Fibroblast of skin of scalp (primary cell): Measurements from ENCODE around the gene LFNG.

Experiments used
- DNase-seq: peaks from one replicate; pipeline ENCODE4 v3.0.0-alpha.2; 2013

The LFNG gene

DNA sequence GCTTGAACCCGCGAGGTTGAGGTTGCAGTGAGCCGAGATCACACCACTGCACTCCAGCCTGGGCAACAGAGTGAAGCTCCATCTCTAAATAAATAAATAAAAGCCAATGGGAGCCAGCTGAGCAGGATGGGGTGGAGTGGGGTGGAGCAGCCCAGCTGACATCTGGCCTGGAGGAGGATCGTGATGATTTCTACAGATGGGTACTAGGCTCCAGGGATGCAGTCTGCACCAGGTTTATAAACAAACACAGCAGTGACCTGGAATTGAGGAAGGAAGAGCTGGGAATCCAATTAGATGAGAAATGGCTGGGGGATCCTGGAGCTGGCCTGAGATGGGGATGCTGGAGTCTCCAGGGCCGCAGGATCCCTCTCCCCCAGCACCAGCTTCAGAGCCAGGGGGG is 36.1 kb upstream of the LFNG start:
- no peak for DNase-seq

GRCh38 chr7:2484868-2485267 is 34.7 kb upstream of the LFNG start:
- DNase-seq, result no peak

GRCh38 chr7:2487586-2488271 is 31.8 kb upstream of the LFNG start:
- DNase-seq, result peak; percentile 43

DNA sequence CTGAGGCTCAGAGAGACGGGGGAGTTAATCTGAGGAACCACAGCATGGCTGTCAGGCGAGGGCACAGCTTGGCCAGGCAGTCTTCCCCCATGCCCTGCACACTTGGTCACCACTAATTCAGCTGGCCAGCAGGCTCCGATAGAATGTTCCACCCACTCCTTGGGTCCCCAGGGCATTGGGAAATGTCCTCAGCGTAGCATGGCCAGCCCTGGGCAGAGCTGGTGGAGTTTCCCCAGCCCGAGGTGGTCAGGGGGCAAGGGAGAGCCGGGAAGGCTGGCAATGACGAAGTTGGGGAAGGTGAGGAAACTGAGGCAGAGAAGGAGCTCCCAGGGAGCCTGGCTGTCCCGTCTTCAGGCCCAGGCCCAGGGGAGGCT is 31.3 kb upstream of the LFNG start:
- DNase-seq, result peak; percentile 27

GRCh38 chr7:2488681-2489080 is 30.9 kb upstream of the LFNG start:
- no peak for DNase-seq

DNA sequence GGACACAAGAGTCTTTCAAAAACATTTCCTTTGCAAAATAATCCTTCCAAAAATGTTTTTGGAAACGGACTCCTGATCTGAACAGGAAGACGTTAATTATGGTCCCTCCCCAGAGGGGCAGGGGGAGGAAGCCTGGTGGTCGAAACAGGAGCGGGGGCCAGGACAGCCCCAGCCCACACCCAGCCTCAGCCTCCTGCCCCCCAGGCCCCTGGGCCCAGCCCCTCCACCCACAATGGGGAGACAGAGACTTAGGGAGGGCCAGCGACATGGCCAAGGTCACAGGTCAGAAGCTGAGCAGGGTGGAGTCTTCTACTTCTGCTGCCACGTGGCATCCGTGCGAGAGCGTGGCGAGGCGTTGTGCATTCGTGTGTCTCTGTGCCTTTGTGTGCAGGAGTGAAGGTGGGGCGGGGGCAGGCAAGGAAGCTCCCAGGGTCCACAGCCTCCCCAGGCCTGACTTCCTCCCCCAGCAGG is 29.4 kb upstream of the LFNG start:
- DNase-seq, result no peak

DNA sequence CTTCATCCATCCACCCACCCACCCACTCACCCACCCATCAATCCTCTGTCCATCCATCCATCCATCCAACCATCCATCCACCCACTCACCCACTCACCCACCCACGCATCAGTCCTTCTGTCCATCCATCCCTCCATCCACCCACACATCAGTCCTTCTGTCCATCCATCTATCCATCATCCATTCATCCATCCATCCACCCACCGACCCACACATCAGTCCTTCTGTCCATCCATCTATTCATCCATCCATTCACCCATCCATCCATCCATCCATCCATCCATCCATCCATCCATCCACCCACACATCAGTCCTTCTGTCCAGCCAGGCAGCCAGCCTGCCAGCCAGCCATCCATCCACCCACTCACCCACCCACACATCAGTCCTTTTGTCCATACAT is 27.5 kb upstream of the LFNG start:
- DNase-seq, result no peak

GRCh38 chr7:2493205-2494164 is 26.1 kb upstream of the LFNG start:
- DNase-seq, result peak; percentile 59

GRCh38 chr7:2494191-2495130 is 25.1 kb upstream of the LFNG start:
- DNase-seq, result no peak

DNA sequence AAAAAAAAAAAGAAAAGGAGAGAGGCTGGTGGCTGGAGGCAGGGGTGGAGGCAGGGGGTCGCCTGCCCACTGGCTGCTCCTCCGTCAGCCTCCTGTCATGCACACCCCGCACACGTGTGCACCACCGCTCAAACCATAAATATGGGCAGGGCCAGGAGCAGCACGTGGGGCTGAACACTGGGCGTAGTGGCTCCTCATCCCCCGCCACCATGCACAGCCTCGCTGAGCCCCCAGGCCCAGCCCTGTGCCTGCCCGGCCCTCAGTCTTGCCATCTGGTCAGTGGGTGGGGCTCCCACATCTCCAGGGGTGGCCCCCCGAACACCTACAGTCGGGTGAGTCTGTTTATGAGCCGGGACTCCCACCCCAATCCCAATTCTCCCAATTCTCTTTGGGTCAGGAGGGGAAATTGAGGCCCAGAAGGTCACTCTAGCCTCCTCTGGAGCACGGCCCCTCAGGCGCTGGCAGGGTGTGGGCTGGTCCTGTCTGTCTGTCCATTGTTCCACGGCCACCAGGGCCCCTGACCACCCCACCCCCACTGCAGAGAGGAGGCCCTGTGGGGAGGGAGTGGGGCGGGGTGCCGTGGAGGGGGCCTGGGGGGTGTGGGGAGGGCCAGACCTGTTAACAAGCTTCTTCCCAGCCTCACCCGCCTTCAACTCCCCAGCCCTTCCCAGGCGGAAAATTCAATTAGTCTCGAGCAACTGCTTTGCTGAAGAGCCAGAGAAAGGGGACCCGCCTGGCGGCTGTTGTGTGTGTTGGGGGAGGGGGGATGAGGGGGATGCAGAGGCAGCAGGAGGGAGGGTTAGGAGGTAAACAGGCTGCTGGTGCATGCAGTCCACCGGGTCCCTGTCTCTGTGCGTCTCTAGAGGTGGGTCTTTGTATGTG is 23.9 kb upstream of the LFNG start:
- DNase-seq, result no peak

- no peak for DNase-seq
Measured at GRCh38 chr7:2496375-2496774, 23.2 kb upstream of the LFNG start.

DNA sequence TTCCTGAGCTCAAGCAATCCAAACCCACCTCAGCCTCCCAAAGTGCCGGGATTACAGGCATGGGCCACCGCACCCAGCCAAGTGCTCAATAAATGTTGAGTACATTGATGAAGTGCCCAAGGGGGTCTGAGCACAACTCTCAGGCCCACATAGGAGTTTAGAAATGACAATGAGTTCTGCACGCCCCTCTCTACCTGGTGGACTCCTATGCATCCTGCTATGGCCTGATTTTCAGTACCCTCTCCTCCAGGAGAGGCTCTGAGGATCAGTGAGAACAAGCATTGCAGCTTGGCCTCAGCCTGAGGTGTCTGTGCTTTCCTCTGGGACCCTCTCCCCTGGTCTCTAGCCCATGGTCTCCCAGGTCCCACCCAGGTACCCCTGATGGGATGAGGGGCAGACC is 22.5 kb upstream of the LFNG start:
- no peak for DNase-seq

DNA sequence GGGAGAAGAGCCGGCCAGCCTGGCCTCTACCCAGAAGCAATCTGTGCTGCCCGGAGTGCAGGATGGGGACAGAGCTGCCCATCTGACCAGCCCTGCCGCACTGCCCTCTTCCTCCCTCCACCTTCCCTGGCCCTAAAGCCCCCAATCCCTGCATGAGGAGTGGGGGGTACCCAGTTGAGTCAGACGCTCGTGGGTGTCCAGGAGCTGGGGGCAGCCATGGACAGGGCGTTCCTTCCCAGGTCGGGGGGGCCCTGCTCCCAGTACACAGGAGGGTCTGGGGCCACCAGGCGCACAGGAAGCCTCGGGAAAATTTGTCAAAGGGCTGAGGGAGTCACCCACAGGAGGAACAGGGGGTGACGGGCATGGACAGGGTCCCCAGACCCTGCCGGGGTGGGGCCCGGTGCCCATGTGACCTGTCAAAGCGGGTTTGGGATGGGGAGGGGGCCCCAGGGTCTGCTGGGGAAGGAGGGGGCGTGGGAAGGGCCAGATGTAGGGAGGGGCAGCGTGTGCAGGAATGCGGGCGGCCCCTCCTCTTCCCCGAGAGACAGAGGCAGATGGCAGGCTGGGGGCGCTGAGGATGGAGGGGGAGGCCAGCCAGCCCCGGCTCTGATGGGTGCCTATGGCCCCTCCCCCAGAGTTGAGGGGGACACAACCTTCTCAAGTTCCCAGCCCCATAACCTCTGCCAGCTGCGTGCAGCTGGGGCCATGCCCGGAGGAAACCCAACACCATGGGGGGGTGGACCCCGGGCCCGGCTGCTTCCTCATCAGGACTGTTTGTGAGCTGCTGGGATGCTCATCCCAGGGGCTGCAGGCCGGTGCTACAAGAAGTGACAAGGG is 21.9 kb upstream of the LFNG start:
- DNase-seq, result no peak

DNA sequence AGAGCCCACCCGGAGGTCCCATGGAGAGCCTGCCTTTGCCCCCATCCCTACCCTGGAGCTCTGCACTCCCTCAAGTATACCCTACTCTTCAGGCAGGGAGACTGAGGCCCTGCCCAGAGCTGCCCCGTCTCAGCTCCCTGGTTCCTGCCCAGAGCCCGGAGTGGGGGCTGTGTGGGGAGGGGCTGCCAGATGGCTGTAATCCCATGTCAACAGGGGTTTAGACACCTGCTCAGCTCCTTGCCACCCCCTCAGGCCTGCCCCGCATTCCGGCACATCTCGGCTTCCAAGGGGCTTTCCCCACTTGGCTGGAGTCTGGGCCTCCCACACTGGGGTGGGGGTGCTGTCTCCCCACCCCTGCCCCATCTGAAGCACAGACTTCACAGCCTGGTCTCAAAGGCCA is 20.9 kb upstream of the LFNG start:
- DNase-seq, result no peak

DNA sequence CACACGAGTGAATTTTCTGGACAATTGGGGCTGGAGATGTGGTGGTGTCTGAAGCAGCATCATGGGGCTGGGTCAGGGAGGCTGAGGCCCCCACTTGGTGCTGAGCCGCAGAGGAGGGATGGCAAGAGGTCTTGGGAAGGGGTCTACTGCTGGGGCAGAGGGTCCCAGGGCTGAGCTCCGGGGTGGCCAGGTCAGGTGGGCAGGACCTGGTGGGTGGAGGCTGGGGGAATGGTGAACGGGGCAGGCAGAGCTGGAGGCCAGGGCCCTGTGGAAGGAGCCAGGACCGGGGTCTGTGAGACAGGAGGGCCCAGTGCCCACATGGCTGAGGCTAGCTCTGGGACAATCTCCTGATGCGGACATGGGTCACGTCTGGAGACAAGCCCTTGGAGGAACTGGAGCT is 20.4 kb upstream of the LFNG start:
- no peak for DNase-seq

GRCh38 chr7:2499719-2500430 is 19.7 kb upstream of the LFNG start:
- DNase-seq, result no peak

DNA sequence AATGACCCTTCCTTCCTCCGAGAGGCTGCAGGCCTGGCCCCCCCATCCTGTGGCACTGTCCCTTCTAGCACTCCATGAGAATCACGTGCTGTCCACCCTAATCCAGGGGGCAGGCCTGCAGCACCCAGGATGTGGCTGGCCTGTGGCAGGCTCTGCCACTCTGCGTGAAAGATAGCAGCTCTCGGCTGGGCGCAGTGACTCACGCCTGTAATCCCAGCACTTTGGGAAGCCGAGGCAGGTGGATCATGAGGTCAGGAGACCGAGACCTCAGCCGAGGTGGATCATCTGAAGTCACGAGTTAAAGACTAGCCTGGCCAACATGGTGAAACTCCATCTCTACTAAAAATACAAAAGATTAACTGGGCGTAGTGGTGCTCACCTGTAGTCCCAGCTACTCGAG is 18.9 kb upstream of the LFNG start:
- no peak for DNase-seq

- DNase-seq, result no peak
Measured at GRCh38 chr7:2501947-2502646, 17.5 kb upstream of the LFNG start.

DNA sequence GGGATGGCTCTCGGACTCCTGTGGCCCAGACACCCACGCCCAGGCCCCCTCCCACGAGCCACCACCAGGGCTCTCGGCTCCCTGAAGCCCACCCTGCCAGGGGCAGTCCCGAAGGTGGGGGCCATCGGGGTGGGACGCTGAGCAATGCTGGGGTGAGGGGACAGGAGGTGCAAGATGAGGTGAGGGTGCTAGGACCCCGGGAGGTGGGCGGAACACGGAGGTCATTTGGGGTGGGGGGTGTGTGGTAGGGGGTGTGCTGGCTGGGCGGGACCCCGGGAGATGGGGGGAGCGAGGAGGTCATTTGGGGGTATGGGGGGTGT is 17.0 kb upstream of the LFNG start:
- DNase-seq, result no peak
